ENCODE data around the gene RIN3.

DNA sequence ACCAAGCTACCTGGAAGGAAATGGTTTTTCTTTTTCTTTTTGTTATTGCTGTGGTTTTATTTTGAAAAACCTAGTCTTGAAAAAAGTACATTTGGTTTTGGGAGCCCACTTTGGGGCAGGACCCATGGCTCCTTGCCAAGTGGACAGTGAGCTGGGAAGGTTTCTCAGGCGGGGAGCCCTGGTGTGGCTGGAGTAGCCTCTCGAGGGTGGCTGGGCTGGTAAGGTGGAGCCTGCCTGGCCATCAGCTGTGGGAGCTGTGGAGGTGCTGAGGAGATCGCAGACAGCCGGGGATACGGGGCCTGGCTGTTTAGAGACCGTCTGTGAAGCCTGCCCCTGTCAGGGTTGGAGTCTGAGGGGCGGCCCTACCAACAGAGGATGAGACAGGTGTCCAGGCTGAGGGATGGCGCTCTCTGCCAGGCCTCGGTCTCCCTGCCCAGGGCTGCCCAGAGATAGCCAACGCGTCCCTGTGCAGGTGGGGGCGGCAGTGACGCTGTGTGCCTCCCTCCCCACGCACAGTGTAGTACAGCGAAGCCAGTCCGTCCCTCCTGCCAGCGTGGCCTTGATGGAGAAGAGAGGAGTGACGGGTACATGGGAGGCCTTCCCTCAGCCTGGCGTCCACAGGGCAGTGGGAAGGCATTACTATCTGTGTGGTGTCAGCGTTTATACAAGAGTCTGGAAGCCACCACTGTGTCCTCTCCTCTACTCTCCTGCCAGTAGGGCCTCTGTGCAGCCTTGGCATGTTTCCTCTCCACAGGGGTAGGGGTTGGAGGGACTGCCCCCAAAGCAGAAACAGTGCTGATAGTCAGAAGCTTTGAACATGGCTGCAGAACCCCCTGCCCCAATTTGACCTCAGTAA, 5.9 kb downstream of the RIN3 start:
- TF ChIP-seq, protein P1, sequence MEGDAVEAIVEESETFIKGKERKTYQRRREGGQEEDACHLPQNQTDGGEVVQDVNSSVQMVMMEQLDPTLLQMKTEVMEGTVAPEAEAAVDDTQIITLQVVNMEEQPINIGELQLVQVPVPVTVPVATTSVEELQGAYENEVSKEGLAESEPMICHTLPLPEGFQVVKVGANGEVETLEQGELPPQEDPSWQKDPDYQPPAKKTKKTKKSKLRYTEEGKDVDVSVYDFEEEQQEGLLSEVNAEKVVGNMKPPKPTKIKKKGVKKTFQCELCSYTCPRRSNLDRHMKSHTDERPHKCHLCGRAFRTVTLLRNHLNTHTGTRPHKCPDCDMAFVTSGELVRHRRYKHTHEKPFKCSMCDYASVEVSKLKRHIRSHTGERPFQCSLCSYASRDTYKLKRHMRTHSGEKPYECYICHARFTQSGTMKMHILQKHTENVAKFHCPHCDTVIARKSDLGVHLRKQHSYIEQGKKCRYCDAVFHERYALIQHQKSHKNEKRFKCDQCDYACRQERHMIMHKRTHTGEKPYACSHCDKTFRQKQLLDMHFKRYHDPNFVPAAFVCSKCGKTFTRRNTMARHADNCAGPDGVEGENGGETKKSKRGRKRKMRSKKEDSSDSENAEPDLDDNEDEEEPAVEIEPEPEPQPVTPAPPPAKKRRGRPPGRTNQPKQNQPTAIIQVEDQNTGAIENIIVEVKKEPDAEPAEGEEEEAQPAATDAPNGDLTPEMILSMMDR (IDR thresholded peaks at IDR 0.05; ENCODE audit: low read depth, low read length, missing input control), result no peak
- TF ChIP-seq YY1 (IDR thresholded peaks at IDR 0.05) (no peak), TAF1 (conservative IDR thresholded peaks at IDR 0.05) (no peak), RAD21 (IDR thresholded peaks at IDR 0.05) (no peak), EGR1 (IDR thresholded peaks at IDR 0.05; ENCODE audit: low read depth in 2 of 2) (no peak)
- TF ChIP-seq, protein P2, sequence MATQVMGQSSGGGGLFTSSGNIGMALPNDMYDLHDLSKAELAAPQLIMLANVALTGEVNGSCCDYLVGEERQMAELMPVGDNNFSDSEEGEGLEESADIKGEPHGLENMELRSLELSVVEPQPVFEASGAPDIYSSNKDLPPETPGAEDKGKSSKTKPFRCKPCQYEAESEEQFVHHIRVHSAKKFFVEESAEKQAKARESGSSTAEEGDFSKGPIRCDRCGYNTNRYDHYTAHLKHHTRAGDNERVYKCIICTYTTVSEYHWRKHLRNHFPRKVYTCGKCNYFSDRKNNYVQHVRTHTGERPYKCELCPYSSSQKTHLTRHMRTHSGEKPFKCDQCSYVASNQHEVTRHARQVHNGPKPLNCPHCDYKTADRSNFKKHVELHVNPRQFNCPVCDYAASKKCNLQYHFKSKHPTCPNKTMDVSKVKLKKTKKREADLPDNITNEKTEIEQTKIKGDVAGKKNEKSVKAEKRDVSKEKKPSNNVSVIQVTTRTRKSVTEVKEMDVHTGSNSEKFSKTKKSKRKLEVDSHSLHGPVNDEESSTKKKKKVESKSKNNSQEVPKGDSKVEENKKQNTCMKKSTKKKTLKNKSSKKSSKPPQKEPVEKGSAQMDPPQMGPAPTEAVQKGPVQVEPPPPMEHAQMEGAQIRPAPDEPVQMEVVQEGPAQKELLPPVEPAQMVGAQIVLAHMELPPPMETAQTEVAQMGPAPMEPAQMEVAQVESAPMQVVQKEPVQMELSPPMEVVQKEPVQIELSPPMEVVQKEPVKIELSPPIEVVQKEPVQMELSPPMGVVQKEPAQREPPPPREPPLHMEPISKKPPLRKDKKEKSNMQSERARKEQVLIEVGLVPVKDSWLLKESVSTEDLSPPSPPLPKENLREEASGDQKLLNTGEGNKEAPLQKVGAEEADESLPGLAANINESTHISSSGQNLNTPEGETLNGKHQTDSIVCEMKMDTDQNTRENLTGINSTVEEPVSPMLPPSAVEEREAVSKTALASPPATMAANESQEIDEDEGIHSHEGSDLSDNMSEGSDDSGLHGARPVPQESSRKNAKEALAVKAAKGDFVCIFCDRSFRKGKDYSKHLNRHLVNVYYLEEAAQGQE (IDR thresholded peaks at IDR 0.05), result no peak

Measured in liver (tissue), 3 donors.